Measurements from ENCODE around the gene PTPRA.

- TF ChIP-seq NFRKB (IDR thresholded peaks at IDR 0.05) (no peak), ZNF512 (CRISPR knock-in tag; IDR thresholded peaks at IDR 0.05) (no peak)
These were observed 198.6 kb downstream of the PTPRA start, which contains the start of gene OXT for GRCh38 chr20:3071610-3072529.
